ENCODE data around the gene NOSTRIN.

NOSTRIN gene

GRCh38 chr2:168912901-168913369 is 110.5 kb downstream of the NOSTRIN start:
- POLR2A ChIA-PET, result no interaction called here
- H3K4me3 ChIP-seq (ENCODE audit: low read depth, low read length), result no peak overlapping the region
- H3K27ac ChIP-seq (ENCODE audit: extremely low read depth, low read depth, low read length), result no peak overlapping the region
- no peaks in the 10 kb centered on the region for H3K36me3 ChIP-seq (ENCODE audit: control insufficient read depth in 2 of 2, insufficient read depth in 1 of 2, low read length in 2 of 2)
- CTCF ChIA-PET, result interaction anchor here (0.6 to 0.7 kb wide), 3 partner anchors 461 to 648 kb away, joined by 3 read pairs; no protein-coding TSS in a partner anchor
- no peak for TF ChIP-seq ZNF157 (tag by site-specific recombination; IDR thresholded peaks at IDR 0.05)
- TF ChIP-seq ZNF664 (tag by site-specific recombination; IDR thresholded peaks at IDR 0.05), result no peak
- no peak for TF ChIP-seq ZSCAN18 (tag by site-specific recombination; IDR thresholded peaks at IDR 0.05)
- no peak for TF ChIP-seq EGR2 (tag by site-specific recombination; IDR thresholded peaks at IDR 0.05; ENCODE audit: low read depth)
- TF ChIP-seq ZNF548 (tag by site-specific recombination; IDR thresholded peaks at IDR 0.05), result no peak
- no peak for TF ChIP-seq ZNF140 (tag by site-specific recombination; IDR thresholded peaks at IDR 0.05)
- no peak for TF ChIP-seq ZNF677 (tag by site-specific recombination; IDR thresholded peaks at IDR 0.05)
- no peak for TF ChIP-seq WT1 (tag by site-specific recombination; IDR thresholded peaks at IDR 0.05)
- TF ChIP-seq ZFP69B (tag by site-specific recombination; IDR thresholded peaks at IDR 0.05), result no peak
- TF ChIP-seq ZFP37 (tag by site-specific recombination; IDR thresholded peaks at IDR 0.05), result no peak
- TF ChIP-seq BCL11A (tag by site-specific recombination; IDR thresholded peaks at IDR 0.05; ENCODE audit: low read depth), result no peak
- TF ChIP-seq KLF8 (tag by site-specific recombination; IDR thresholded peaks at IDR 0.05), result no peak
- no peak for TF ChIP-seq ZFP3 (tag by site-specific recombination; IDR thresholded peaks at IDR 0.05; ENCODE audit: low read depth)
- TF ChIP-seq KLF10 (tag by site-specific recombination; IDR thresholded peaks at IDR 0.05), result no peak
- TF ChIP-seq ZNF175 (tag by site-specific recombination; IDR thresholded peaks at IDR 0.05), result no peak
- TF ChIP-seq ZNF518A (tag by site-specific recombination; conservative IDR thresholded peaks at IDR 0.05; ENCODE audit: low read depth), result no peak
- TF ChIP-seq SETDB1 (IDR thresholded peaks at IDR 0.05; ENCODE audit: insufficient read length, low read length), result no peak
- TF ChIP-seq ZNF777 (tag by site-specific recombination; IDR thresholded peaks at IDR 0.05; ENCODE audit: borderline replicate concordance), result no peak
- TF ChIP-seq ZNF610 (tag by site-specific recombination; IDR thresholded peaks at IDR 0.05; ENCODE audit: borderline replicate concordance), result no peak
- TF ChIP-seq ZNF132 (tag by site-specific recombination; IDR thresholded peaks at IDR 0.05; ENCODE audit: borderline replicate concordance), result no peak
- H3K4me1 ChIP-seq (ENCODE audit: control insufficient read depth, insufficient read depth, low read length), result no peaks in the 10 kb centered on the region
- no peaks in the 10 kb centered on the region for H3K9me3 ChIP-seq (ENCODE audit: control insufficient read depth, insufficient read depth, low read depth, low read length)

GRCh38 chr2:168913495-168913894 is 111.1 kb downstream of the NOSTRIN start:
- TF ChIP-seq REPIN1 (tag by site-specific recombination; IDR thresholded peaks at IDR 0.05; ENCODE audit: low read depth) (no peak), ZNF280C (tag by site-specific recombination; IDR thresholded peaks at IDR 0.05) (no peak), GLI4 (tag by site-specific recombination; IDR thresholded peaks at IDR 0.05) (no peak), ZNF473 (tag by site-specific recombination; IDR thresholded peaks at IDR 0.05) (no peak), ZNF175 (tag by site-specific recombination; IDR thresholded peaks at IDR 0.05) (no peak), TRIM28 (IDR thresholded peaks at IDR 0.05; ENCODE audit: borderline replicate concordance, low read length) (no peak), ZNF223 (tag by site-specific recombination; IDR thresholded peaks at IDR 0.05) (no peak), ZNF521 (tag by site-specific recombination; IDR thresholded peaks at IDR 0.05) (no peak)
- Histone ChIP-seq H3K36me3 (ENCODE audit: control insufficient read depth in 2 of 2, insufficient read depth in 1 of 2, low read length in 2 of 2) (no peaks in the 10 kb centered on the region), H3K27ac (ENCODE audit: extremely low read depth, low read depth, low read length) (no peak overlapping the region), H3K9me3 (ENCODE audit: control insufficient read depth, insufficient read depth, low read depth, low read length) (no peaks in the 10 kb centered on the region), H3K4me3 (ENCODE audit: low read depth, low read length) (no peak overlapping the region), H3K4me1 (ENCODE audit: control insufficient read depth, insufficient read depth, low read length) (no peaks in the 10 kb centered on the region)
- CTCF ChIA-PET, result interaction anchor here (0.6 kb wide), 1 partner anchor 460 kb away, joined by 3 read pairs; no protein-coding TSS in a partner anchor
- POLR2A ChIA-PET, result no interaction called here

Measured in HEK293 (cell line).